ENCODE measurements around the gene COQ8B. TPM values are rescaled to one million over a fixed set of nuclear protein-coding genes. Genes with fewer than 3 reads are reported as not detected.

The COQ8B gene
- total RNA-seq, 1 experiment from 2014 or later, result 62.9 TPM

DNA sequence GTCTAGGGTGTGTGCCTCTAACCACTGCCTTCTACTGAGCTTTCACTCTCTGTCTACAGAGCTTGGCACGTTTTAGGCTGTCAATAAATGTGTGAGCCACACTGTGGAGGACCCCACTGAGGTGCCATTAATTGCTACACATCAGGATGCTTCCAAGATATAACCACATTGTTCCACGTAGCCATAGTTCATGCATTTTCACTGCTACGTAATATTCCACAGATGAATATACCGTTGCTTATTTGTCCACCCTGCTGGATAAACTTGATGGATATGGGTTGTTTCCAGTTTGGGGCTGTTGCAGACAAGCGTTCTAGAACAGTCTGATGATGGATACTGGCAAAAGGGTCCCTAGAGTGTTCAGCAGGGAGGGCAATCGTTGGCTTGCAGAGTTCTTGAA, 14.9 kb downstream of the COQ8B start (continued):
- TF ChIP-seq, protein P1, sequence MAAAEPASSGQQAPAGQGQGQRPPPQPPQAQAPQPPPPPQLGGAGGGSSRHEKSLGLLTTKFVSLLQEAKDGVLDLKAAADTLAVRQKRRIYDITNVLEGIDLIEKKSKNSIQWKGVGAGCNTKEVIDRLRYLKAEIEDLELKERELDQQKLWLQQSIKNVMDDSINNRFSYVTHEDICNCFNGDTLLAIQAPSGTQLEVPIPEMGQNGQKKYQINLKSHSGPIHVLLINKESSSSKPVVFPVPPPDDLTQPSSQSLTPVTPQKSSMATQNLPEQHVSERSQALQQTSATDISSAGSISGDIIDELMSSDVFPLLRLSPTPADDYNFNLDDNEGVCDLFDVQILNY (CRISPR knock-in tag; IDR thresholded peaks at IDR 0.05), result no peak
- TF ChIP-seq OVOL2 (CRISPR knock-in tag; IDR thresholded peaks at IDR 0.05; ENCODE audit: borderline replicate concordance) (no peak), SOX15 (CRISPR knock-in tag; IDR thresholded peaks at IDR 0.05) (no peak), TCF7 (CRISPR knock-in tag; IDR thresholded peaks at IDR 0.05; ENCODE audit: low read depth) (no peak), MYBL2 (CRISPR knock-in tag; IDR thresholded peaks at IDR 0.05) (no peak), HMGA2 (CRISPR knock-in tag; IDR thresholded peaks at IDR 0.05) (no peak)
- TF ChIP-seq, protein P2, sequence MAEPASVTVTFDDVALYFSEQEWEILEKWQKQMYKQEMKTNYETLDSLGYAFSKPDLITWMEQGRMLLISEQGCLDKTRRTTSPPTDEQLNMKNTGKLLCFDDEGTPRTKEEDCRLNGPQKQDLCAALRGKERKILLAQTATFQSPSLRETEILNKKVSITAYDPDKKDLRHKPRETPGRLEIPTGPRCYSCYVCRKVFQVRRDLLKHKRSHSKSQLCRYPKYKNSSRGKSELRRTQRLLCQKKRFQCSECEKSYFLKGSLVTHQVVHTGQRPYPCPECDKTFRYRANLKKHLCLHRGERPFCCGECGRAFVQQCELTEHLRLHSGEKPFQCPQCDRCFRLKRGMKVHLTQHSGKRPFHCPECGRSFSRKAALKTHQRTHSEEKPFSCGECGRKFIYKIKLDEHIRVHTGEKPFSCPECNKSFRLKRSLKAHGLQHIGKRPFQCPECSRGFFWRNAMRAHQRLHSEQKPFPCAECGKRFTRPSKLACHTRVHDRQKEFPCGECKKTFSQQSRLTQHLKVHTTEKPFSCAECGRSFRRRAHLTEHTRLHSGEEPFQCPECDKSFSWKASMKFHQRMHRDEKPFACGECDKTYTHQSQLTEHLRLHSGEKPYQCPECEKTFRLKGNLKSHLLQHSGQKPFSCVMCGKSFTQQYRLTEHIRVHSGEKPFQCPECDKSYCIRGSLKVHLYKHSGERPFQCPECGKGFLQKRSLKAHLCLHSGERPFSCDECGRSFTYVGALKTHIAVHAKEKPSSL (CRISPR knock-in tag; conservative IDR thresholded peaks at IDR 0.05), result no peak
- TF ChIP-seq, protein P3, sequence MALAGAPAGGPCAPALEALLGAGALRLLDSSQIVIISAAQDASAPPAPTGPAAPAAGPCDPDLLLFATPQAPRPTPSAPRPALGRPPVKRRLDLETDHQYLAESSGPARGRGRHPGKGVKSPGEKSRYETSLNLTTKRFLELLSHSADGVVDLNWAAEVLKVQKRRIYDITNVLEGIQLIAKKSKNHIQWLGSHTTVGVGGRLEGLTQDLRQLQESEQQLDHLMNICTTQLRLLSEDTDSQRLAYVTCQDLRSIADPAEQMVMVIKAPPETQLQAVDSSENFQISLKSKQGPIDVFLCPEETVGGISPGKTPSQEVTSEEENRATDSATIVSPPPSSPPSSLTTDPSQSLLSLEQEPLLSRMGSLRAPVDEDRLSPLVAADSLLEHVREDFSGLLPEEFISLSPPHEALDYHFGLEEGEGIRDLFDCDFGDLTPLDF (CRISPR knock-in tag; IDR thresholded peaks at IDR 0.05), result no peak
- TF ChIP-seq, protein P4, sequence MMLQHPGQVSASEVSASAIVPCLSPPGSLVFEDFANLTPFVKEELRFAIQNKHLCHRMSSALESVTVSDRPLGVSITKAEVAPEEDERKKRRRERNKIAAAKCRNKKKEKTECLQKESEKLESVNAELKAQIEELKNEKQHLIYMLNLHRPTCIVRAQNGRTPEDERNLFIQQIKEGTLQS (CRISPR knock-in tag; conservative IDR thresholded peaks at IDR 0.05), result no peak

DNA sequence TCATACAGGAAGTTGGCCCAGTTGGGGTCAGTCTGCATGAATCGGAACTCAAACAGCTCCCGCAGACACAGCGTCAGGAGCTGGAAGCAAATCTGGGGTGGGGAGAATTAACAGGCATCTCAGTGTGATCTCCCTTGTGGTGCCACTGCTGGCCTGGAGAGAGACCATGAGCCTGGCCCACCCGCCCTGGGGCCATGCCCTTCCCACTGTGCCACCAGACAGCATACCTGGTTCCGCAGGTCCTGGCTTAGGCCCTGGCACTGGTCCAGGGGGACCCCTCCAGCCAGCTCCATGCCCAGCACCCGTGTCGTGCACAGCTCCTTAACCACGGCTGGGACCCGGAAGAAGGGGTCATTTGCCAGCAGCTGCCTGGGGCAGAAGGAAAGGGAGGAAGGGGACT, 16.6 kb downstream of the COQ8B start:
- Mint-ChIP-seq H3K4me3 (no peak overlapping the region), H3K27ac (no peak overlapping the region; the same call in 1 of the 2 replicates), H3K27me3 (ENCODE audit: low read depth) (no peaks in the 10 kb centered on the region), H3K9me3 (no peaks in the 10 kb centered on the region), H3K4me1 (peaks cover 8% of the 10 kb centered on the region; the same call in 1 of the 2 replicates), H3K36me3 (peaks cover 37% of the 10 kb centered on the region)
- no peak for DNase-seq (ENCODE audit: low spot score)
- ChIA-PET POLR2A (interaction anchor here (0.5 kb wide), 1 partner anchor 280 kb away, joined by 3 read pairs; no protein-coding TSS in a partner anchor), CTCF (interaction anchor here (0.6 to 1.7 kb wide), 4 partner anchors 9 to 177 kb away, joined by 3 to 6 read pairs (median 4); partner anchors contain the start of gene NUMBL)
- TF ChIP-seq SMAD3 (CRISPR knock-in tag; IDR thresholded peaks at IDR 0.05; ENCODE audit: borderline replicate concordance) (no peak), SOX15 (CRISPR knock-in tag; IDR thresholded peaks at IDR 0.05) (no peak), ZNF423 (CRISPR knock-in tag; IDR thresholded peaks at IDR 0.05) (no peak), TEAD4 (CRISPR knock-in tag; IDR thresholded peaks at IDR 0.05) (no peak), GTF2I (CRISPR knock-in tag; conservative IDR thresholded peaks at IDR 0.05) (no peak), RORB (CRISPR knock-in tag; IDR thresholded peaks at IDR 0.05) (no peak), ELF4 (CRISPR knock-in tag; IDR thresholded peaks at IDR 0.05; ENCODE audit: low read depth) (no peak), PRRX2 (CRISPR knock-in tag; IDR thresholded peaks at IDR 0.05) (no peak), SP1 (CRISPR knock-in tag; conservative IDR thresholded peaks at IDR 0.05) (no peak), ZNF671 (CRISPR knock-in tag; IDR thresholded peaks at IDR 0.05) (no peak)
- TF ChIP-seq, protein P5, sequence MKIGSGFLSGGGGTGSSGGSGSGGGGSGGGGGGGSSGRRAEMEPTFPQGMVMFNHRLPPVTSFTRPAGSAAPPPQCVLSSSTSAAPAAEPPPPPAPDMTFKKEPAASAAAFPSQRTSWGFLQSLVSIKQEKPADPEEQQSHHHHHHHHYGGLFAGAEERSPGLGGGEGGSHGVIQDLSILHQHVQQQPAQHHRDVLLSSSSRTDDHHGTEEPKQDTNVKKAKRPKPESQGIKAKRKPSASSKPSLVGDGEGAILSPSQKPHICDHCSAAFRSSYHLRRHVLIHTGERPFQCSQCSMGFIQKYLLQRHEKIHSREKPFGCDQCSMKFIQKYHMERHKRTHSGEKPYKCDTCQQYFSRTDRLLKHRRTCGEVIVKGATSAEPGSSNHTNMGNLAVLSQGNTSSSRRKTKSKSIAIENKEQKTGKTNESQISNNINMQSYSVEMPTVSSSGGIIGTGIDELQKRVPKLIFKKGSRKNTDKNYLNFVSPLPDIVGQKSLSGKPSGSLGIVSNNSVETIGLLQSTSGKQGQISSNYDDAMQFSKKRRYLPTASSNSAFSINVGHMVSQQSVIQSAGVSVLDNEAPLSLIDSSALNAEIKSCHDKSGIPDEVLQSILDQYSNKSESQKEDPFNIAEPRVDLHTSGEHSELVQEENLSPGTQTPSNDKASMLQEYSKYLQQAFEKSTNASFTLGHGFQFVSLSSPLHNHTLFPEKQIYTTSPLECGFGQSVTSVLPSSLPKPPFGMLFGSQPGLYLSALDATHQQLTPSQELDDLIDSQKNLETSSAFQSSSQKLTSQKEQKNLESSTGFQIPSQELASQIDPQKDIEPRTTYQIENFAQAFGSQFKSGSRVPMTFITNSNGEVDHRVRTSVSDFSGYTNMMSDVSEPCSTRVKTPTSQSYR (CRISPR knock-in tag; IDR thresholded peaks at IDR 0.05), result no peak
- TF ChIP-seq, protein P6, sequence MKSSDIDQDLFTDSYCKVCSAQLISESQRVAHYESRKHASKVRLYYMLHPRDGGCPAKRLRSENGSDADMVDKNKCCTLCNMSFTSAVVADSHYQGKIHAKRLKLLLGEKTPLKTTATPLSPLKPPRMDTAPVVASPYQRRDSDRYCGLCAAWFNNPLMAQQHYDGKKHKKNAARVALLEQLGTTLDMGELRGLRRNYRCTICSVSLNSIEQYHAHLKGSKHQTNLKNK (CRISPR knock-in tag; IDR thresholded peaks at IDR 0.05), result no peak
- TF ChIP-seq, protein P7, sequence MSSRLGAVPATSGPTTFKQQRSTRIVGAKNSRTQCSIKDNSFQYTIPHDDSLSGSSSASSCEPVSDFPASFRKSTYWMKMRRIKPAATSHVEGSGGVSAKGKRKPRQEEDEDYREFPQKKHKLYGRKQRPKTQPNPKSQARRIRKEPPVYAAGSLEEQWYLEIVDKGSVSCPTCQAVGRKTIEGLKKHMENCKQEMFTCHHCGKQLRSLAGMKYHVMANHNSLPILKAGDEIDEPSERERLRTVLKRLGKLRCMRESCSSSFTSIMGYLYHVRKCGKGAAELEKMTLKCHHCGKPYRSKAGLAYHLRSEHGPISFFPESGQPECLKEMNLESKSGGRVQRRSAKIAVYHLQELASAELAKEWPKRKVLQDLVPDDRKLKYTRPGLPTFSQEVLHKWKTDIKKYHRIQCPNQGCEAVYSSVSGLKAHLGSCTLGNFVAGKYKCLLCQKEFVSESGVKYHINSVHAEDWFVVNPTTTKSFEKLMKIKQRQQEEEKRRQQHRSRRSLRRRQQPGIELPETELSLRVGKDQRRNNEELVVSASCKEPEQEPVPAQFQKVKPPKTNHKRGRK (CRISPR knock-in tag; IDR thresholded peaks at IDR 0.05; ENCODE audit: borderline replicate concordance), result no peak
- no peak for ATAC-seq

Measured in WTC11 (cell line).